K562 (cell line): ENCODE results near the gene NDST1. TPM values are rescaled to one million over a fixed set of nuclear protein-coding genes. Genes with fewer than 3 reads are reported as not detected.

Experiments used
- CEBPB ChIP-seq: fragments of 450-650 bp; IDR thresholded peaks from 2 replicates; pipeline ENCODE4 v1.6.1; 2016; ENCODE audit warnings: missing genetic modification characterization, missing compliant biosample characterization
- ESRRA ChIP-seq: fragments of 450-650 bp; IDR thresholded peaks from 2 replicates; pipeline ENCODE4 v1.6.1; 2014; ENCODE audit warnings: low read depth, mild to moderate bottlenecking, moderate library complexity, borderline replicate concordance
- JUND ChIP-seq, 2 experiments: IDR thresholded peaks; 2 replicates in 1 of 2; 3 replicates in 1 of 2; pipeline ENCODE4 v1.6.1; 2011; ENCODE audit warnings: borderline replicate concordance in 2 of 2, low read depth in 2 of 2, low read length in 2 of 2, improper control_type of control experiment in 1 of 2, missing biosample characterization in 1 of 2, missing genetic modification characterization in 1 of 2, missing genetic modification reagents in 1 of 2
- RCOR1 ChIP-seq, 2 experiments: IDR thresholded peaks; 2 replicates each; pipeline ENCODE4 v1.6.1; 2012; ENCODE audit warnings: low read depth in 2 of 2, low read length in 2 of 2, borderline replicate concordance in 1 of 2, improper control_type of control experiment in 1 of 2
- RFX7 ChIP-seq: fragments of 250-450 bp; sonication (Bioruptor Pico); IDR thresholded peaks from 2 replicates; pipeline ENCODE4 v1.5.1; 2021; ENCODE audit warnings: mild to moderate bottlenecking
- ZBTB17 ChIP-seq: fragments of 450-650 bp; formaldehyde crosslinking; IDR thresholded peaks from 2 replicates; pipeline ENCODE4 v1.4.0; 2020; ENCODE audit warnings: mild to moderate bottlenecking
- ZNF316 ChIP-seq: fragments of 450-650 bp; IDR thresholded peaks from 2 replicates; pipeline ENCODE4 v1.6.1; 2016
- ZNF384 ChIP-seq: IDR thresholded peaks from 2 replicates; pipeline ENCODE4 v1.6.1; 2012; ENCODE audit warnings: low read depth, low read length, improper control_type of control experiment
- polyA plus RNA-seq, 8 experiments: library from polyadenylated mRNA; depleted of rRNA in 4 of 8; stranded (reverse) in 5 of 8; unstranded in 3 of 8; fragments of >200 nt; fragmentation: Nextera tagmentation in 2 of 8; fragmentation: Illumina TruSeq in 1 of 8; extraction: Ambion mirVana in 2 of 8; extraction: Trizol in 1 of 8; gene quantifications; 2 replicates each; pipeline versions ENCODE4 v1.2.1 to v1.2.3, GENCODE V29; 2011 to 2014; ENCODE audit warnings: inconsistent platforms in 1 of 8, missing spikeins in 1 of 8
- total RNA-seq, 7 experiments: library from RNA; depleted of rRNA in 6 of 7; stranded (reverse); fragments of >200 nt in 6 of 7; fragmentation: Illumina TruSeq in 2 of 7; extraction: Trizol in 2 of 7; gene quantifications; 2 replicates each; pipeline versions ENCODE4 v1.2.1 to v1.2.3, GENCODE V29; 2011 to 2021; ENCODE audit warnings: low replicate concordance in 1 of 7
- TF ChIP-seq, protein P1 (sequence below): fragments of 450-650 bp; IDR thresholded peaks from 2 replicates; pipeline ENCODE4 v1.6.1; 2016; ENCODE audit warnings: mild to moderate bottlenecking
- TF ChIP-seq, protein P2 (sequence below): sonication (generic); formaldehyde crosslinking; IDR thresholded peaks from 2 replicates; pipeline ENCODE4 v1.8.0; 2022; ENCODE audit warnings: missing genetic modification reagents, mild to moderate bottlenecking, moderate library complexity, borderline replicate concordance
- TF ChIP-seq, protein P3 (sequence below): fragments of 450-650 bp; IDR thresholded peaks from 2 replicates; pipeline ENCODE4 v1.6.1; 2016; ENCODE audit warnings: low read depth
- TF ChIP-seq, protein P4 (sequence below): fragments of 450-650 bp; conservative IDR thresholded peaks from 2 replicates; pipeline ENCODE4 v1.6.1; 2016; ENCODE audit warnings: missing genetic modification characterization, low read depth, mild to moderate bottlenecking, control low read depth, missing compliant biosample characterization

Gene NDST1
- total and polyA plus RNA-seq, 9 of the 15 experiments (the other 6 are each of a cell fraction or from before 2014, with no cell fraction given) = 0.38 to 47.9 (median 9.9) TPM

DNA sequence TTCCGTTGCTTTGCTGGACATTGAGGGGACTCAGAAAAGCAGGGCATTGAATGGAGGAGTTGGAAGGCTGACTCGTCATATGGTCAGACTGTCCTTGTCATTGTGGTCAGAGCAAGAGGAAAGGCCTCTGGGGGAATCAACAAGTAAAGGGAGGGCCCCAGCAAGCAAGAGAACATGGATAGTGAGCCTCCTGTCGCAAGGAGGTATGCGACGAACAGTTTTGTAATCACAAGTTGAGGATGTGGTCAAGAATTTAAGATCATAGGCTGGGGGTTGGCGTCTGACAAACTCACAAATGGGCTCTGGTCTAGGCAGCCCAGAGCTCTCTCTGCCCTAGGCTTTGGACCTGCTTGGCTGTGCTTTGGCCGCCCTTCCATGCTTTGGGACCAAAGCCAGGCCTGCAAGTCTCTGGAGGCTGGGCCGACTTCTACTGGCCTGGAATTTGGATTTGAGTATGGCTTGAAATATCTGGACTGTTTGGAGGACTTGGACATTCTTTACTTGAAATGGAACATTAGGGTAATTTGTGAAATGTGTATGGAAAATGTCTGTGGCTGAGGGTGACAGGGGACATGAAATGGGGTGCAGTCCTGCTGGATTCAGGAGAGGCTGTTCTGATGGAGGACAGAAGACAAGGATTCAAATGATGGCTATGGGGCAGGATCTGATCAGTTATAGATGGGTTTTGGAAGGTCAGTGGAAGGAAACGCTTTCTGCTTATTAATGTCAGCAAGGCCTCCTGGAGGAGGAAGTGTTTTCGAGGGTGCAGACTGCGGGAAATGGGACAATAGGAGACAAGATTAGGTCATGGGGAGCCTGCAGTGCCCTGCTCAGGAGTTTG, 19.2 kb upstream of the NDST1 start (continued):
- TF ChIP-seq, protein P1, sequence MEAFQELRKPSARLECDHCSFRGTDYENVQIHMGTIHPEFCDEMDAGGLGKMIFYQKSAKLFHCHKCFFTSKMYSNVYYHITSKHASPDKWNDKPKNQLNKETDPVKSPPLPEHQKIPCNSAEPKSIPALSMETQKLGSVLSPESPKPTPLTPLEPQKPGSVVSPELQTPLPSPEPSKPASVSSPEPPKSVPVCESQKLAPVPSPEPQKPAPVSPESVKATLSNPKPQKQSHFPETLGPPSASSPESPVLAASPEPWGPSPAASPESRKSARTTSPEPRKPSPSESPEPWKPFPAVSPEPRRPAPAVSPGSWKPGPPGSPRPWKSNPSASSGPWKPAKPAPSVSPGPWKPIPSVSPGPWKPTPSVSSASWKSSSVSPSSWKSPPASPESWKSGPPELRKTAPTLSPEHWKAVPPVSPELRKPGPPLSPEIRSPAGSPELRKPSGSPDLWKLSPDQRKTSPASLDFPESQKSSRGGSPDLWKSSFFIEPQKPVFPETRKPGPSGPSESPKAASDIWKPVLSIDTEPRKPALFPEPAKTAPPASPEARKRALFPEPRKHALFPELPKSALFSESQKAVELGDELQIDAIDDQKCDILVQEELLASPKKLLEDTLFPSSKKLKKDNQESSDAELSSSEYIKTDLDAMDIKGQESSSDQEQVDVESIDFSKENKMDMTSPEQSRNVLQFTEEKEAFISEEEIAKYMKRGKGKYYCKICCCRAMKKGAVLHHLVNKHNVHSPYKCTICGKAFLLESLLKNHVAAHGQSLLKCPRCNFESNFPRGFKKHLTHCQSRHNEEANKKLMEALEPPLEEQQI = no peak
- peak; percentile 65 for TF ChIP-seq ZNF316
- TF ChIP-seq ZBTB17 (CRISPR knock-in tag) = 0 out of 2 replicates have a peak, but pooled peaks have one; percentile 31
- TF ChIP-seq, protein P2, sequence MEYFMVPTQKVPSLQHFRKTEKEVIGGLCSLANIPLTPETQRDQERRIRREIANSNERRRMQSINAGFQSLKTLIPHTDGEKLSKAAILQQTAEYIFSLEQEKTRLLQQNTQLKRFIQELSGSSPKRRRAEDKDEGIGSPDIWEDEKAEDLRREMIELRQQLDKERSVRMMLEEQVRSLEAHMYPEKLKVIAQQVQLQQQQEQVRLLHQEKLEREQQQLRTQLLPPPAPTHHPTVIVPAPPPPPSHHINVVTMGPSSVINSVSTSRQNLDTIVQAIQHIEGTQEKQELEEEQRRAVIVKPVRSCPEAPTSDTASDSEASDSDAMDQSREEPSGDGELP (CRISPR knock-in tag) = peak; percentile 44; the same call in 1 of the 2 replicates
- TF ChIP-seq, protein P3, sequence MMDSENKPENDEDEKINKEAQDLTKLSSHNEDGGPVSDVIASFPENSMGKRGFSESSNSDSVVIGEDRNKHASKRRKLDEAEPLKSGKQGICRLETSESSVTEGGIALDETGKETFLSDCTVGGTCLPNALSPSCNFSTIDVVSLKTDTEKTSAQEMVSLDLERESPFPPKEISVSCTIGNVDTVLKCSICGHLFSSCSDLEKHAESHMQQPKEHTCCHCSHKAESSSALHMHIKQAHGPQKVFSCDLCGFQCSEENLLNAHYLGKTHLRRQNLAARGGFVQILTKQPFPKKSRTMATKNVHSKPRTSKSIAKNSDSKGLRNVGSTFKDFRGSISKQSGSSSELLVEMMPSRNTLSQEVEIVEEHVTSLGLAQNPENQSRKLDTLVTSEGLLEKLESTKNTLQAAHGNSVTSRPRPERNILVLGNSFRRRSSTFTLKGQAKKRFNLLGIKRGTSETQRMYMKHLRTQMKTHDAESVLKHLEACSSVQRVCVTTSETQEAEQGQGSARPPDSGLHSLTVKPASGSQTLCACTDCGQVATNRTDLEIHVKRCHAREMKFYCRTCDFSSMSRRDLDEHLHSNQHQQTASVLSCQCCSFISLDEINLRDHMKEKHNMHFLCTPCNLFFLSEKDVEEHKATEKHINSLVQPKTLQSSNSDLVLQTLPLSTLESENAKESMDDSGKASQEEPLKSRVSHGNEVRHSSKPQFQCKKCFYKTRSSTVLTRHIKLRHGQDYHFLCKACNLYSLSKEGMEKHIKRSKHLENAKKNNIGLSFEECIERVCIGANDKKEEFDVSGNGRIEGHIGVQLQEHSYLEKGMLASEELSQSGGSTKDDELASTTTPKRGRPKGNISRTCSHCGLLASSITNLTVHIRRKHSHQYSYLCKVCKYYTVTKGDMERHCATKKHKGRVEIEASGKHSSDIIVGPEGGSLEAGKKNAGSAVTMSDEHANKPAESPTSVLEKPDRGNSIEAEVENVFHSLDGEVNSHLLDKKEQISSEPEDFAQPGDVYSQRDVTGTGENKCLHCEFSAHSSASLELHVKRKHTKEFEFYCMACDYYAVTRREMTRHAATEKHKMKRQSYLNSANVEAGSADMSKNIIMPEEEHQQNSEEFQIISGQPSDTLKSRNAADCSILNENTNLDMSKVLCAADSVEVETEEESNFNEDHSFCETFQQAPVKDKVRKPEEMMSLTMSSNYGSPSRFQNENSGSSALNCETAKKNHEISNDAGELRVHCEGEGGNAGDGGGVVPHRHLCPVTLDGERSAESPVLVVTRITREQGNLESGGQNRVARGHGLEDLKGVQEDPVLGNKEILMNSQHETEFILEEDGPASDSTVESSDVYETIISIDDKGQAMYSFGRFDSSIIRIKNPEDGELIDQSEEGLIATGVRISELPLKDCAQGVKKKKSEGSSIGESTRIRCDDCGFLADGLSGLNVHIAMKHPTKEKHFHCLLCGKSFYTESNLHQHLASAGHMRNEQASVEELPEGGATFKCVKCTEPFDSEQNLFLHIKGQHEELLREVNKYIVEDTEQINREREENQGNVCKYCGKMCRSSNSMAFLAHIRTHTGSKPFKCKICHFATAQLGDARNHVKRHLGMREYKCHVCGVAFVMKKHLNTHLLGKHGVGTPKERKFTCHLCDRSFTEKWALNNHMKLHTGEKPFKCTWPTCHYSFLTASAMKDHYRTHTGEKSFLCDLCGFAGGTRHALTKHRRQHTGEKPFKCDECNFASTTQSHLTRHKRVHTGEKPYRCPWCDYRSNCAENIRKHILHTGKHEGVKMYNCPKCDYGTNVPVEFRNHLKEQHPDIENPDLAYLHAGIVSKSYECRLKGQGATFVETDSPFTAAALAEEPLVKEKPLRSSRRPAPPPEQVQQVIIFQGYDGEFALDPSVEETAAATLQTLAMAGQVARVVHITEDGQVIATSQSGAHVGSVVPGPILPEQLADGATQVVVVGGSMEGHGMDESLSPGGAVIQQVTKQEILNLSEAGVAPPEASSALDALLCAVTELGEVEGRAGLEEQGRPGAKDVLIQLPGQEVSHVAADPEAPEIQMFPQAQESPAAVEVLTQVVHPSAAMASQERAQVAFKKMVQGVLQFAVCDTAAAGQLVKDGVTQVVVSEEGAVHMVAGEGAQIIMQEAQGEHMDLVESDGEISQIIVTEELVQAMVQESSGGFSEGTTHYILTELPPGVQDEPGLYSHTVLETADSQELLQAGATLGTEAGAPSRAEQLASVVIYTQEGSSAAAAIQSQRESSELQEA = no peak
- TF ChIP-seq ESRRA = peak; percentile 67; the same call in 1 of the 2 replicates
- TF ChIP-seq RCOR1 (IDR thresholded peaks at IDR 0.05; ENCODE audit: borderline replicate concordance in 1 of 2, low read depth in 2 of 2, low read length in 2 of 2) = peak in 1 of 2 experiments; percentile 50; a peak in 2 of 4 replicates
- TF ChIP-seq ZNF384 = no peak
- peak; percentile 77 for TF ChIP-seq CEBPB
- peak; percentile 50 for TF ChIP-seq JUND (IDR thresholded peaks at IDR 0.05; ENCODE audit: borderline replicate concordance, low read depth, low read length)
- TF ChIP-seq JUND (tag; IDR thresholded peaks at IDR 0.05; ENCODE audit: borderline replicate concordance, low read depth, low read length) = no peak
- no peak for TF ChIP-seq RFX7 (CRISPR knock-in tag)
- TF ChIP-seq, protein P4, sequence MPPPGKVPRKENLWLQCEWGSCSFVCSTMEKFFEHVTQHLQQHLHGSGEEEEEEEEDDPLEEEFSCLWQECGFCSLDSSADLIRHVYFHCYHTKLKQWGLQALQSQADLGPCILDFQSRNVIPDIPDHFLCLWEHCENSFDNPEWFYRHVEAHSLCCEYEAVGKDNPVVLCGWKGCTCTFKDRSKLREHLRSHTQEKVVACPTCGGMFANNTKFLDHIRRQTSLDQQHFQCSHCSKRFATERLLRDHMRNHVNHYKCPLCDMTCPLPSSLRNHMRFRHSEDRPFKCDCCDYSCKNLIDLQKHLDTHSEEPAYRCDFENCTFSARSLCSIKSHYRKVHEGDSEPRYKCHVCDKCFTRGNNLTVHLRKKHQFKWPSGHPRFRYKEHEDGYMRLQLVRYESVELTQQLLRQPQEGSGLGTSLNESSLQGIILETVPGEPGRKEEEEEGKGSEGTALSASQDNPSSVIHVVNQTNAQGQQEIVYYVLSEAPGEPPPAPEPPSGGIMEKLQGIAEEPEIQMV (tag) = no peak
